Activated CD4-positive, alpha-beta memory T cell treated with anti-CD3 and anti-CD28 coated beads for 36 hours (primary cell): Measurements from ENCODE around the gene PHACTR1. TPM values are rescaled to one million over a fixed set of nuclear protein-coding genes. Genes with fewer than 3 reads are reported as not detected.

Source experiments
- CTCF ChIA-PET: fragments of 350-600 bp; sonication (Branson Sonifier 250); formaldehyde crosslinking; loops from one replicate; lab custom pipeline; 2021; ENCODE audit warnings: antibody characterized with exemption, inconsistent platforms; lab: Charles Lee
- POLR2A ChIA-PET: fragments of 350-600 bp; sonication (Branson Sonifier 250); formaldehyde crosslinking; loops from one replicate; lab custom pipeline; 2021; ENCODE audit warnings: antibody characterized with exemption; lab: Charles Lee
- DNase-seq: peaks from one replicate; pipeline ENCODE4 v3.0.0-alpha.2; 2020
- H3K27ac Mint-ChIP-seq: one replicate; pipeline ENCODE4 v1.8.0; 2021; ENCODE audit warnings: mixed read lengths
- H3K27me3 Mint-ChIP-seq: one replicate; pipeline ENCODE4 v1.8.0; 2021; ENCODE audit warnings: mixed read lengths
- H3K36me3 Mint-ChIP-seq: one replicate; pipeline ENCODE4 v1.8.0; 2021; ENCODE audit warnings: mixed read lengths
- H3K4me1 Mint-ChIP-seq: one replicate; pipeline ENCODE4 v1.8.0; 2021; ENCODE audit warnings: low read depth, mixed read lengths
- H3K4me3 Mint-ChIP-seq: one replicate; pipeline ENCODE4 v1.8.0; 2021; ENCODE audit warnings: mild to moderate bottlenecking, mixed read lengths
- H3K9me3 Mint-ChIP-seq: one replicate; pipeline ENCODE4 v1.8.0; 2021; ENCODE audit warnings: mixed read lengths
- intact Hi-C: fragments of 100-400 bp; cut with micrococcal nuclease; formaldehyde crosslinking; loops from one replicate; pipeline ENCODE4 v1.15.1; 2023
- total RNA-seq, 2 experiments: library from RNA; stranded (reverse); gene quantifications; one replicate each; pipeline ENCODE4 v1.2.3, GENCODE V29; 2021

Gene PHACTR1
- total RNA-seq, 2 experiments from 2014 or later: not detected

DNA sequence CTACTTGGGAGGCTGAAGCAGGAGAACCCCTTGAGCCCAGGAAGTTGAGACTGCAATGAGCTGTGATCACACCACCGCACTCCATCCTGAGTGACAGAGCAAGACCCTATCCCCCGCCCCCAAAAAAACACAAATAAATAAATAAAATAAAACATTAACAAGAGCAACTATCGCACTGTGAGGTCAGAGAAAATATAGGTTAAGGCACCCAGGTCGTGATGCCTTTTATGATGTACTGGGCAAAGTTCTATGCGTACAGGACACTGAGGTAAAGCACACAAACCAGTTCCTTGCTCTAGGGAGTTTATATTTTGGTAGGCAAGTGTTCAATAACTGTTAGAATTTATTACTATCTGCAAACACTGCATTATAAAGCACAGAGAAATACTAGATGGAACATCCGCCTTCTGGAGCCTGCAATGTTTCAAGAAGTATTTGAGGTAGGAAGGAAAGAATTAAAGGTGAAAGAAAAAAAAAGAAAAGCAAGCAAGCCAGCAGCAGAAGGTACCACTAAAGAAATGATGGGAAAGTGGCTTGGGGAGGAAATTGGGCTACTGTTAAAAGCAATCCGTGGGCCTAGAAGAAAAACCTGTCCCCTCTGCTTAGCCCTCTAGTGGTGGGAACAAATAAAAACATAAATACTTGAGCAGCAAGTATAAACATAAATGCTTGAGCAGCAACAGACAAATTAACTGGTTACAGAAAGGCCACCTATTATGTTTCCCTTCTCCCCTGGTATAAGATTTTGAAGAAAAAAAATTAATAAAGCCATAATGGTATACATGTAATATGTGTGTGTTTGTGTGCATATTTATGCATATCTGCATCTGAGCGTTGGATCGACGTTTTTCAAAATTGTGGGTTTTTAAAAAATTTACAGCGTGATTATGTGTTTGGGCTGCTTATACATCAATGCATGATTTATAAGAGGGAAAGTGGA, 128.0 kb downstream of the PHACTR1 start:
- Mint-ChIP-seq H3K27me3 (peaks cover 3% of the 10 kb centered on the region), H3K27ac (no peak overlapping the region), H3K9me3 (no peaks in the 10 kb centered on the region), H3K4me1 (no peaks in the 10 kb centered on the region), H3K36me3 (no peaks in the 10 kb centered on the region), H3K4me3 (no peak overlapping the region)
- DNase-seq: no peak
- POLR2A ChIA-PET: no interaction called here
- CTCF ChIA-PET: interaction anchor here (1.1 kb wide), 1 partner anchor 16 kb away, joined by 3 read pairs; no protein-coding TSS in a partner anchor
- intact Hi-C loops: loop anchor here (1.0 kb wide), 1 partner anchor 206 kb away; no protein-coding TSS in a partner anchor

- no peaks in the 10 kb centered on the region for H3K9me3 Mint-ChIP-seq
- H3K4me3 Mint-ChIP-seq: no peak overlapping the region
- H3K27me3 Mint-ChIP-seq: peaks cover 4% of the 10 kb centered on the region
- intact Hi-C loops: no loop called here
- DNase-seq: no peak
- POLR2A ChIA-PET: no interaction called here
- no peaks in the 10 kb centered on the region for H3K36me3 Mint-ChIP-seq
- H3K27ac Mint-ChIP-seq: no peak overlapping the region
- CTCF ChIA-PET: no interaction called here
- H3K4me1 Mint-ChIP-seq: no peaks in the 10 kb centered on the region
Measured at GRCh38 chr6:12845224-12846004, 128.8 kb downstream of the PHACTR1 start.

- no peaks in the 10 kb centered on the region for H3K36me3 Mint-ChIP-seq
- no peak for DNase-seq
- no peak overlapping the region for H3K27ac Mint-ChIP-seq
- POLR2A ChIA-PET: no interaction called here
- no peaks in the 10 kb centered on the region for H3K9me3 Mint-ChIP-seq
- intact Hi-C loops: no loop called here
- no peak overlapping the region for H3K4me3 Mint-ChIP-seq
- H3K4me1 Mint-ChIP-seq: no peaks in the 10 kb centered on the region
- H3K27me3 Mint-ChIP-seq: peaks cover 12% of the 10 kb centered on the region
- CTCF ChIA-PET: interaction anchor here (1.6 kb wide), 1 partner anchor 44 kb away, joined by 5 read pairs; no protein-coding TSS in a partner anchor
Measured at GRCh38 chr6:12848964-12849808, 132.6 kb downstream of the PHACTR1 start.

GRCh38 chr6:12849809-12850198, 133.2 kb downstream of the PHACTR1 start:
- no peak for DNase-seq
- Mint-ChIP-seq H3K4me3 (no peak overlapping the region), H3K9me3 (no peaks in the 10 kb centered on the region), H3K4me1 (no peaks in the 10 kb centered on the region), H3K27ac (no peak overlapping the region), H3K36me3 (no peaks in the 10 kb centered on the region), H3K27me3 (peaks cover 12% of the 10 kb centered on the region)
- CTCF ChIA-PET: no interaction called here
- intact Hi-C loops: no loop called here
- POLR2A ChIA-PET: no interaction called here

DNA sequence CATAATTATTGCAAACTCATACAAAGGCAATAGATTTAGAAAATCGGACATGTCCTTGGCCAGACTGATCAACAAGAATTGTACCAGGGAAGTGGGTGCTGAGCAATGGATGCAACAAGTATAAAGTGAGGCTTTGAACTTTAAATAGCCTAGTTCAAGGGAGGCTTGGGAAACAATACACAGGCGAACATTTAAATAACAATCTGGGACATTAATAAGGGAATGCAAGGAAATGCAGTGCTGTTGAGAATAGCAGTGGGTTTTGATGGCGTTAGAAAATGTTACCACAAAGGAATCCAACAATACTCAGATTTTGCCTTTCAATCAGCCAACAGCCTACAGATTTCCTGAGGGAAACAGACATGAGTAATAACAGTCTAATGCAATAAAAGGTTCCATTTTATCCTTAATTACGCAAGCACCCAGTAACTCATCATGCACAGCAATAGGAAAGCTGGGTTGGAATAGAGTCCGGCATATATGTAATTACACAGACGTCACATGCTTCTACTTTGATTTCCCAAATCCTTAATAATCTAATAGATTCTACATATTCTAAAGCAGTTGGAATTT, 134.6 kb downstream of the PHACTR1 start:
- POLR2A ChIA-PET: no interaction called here
- intact Hi-C loops: no loop called here
- H3K27ac Mint-ChIP-seq: no peak overlapping the region
- DNase-seq: no peak
- H3K4me1 Mint-ChIP-seq: no peaks in the 10 kb centered on the region
- no peaks in the 10 kb centered on the region for H3K9me3 Mint-ChIP-seq
- no peak overlapping the region for H3K4me3 Mint-ChIP-seq
- CTCF ChIA-PET: no interaction called here
- H3K27me3 Mint-ChIP-seq: peaks cover 12% of the 10 kb centered on the region
- H3K36me3 Mint-ChIP-seq: no peaks in the 10 kb centered on the region

- POLR2A ChIA-PET: no interaction called here
- CTCF ChIA-PET: no interaction called here
Measured at GRCh38 chr6:12861603-12862002, 145.0 kb downstream of the PHACTR1 start.

DNA sequence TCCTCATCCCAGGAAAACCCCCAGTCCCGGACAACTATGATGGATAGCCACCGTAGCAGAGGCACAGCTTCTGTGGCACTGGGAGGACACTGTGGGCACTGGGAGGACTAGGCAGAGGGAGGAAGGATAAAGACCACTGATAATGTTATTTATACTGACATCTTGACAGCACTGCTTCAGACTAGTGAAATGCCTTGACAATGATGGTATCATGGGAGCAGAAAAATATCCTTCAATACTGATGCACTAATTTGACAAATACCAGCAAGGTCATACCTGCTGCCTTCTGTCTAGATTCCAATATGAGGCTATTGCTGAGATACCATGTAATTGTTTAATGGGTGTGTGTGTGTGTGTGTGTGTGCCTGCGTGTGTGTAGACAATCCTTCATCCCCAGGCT, 148.6 kb downstream of the PHACTR1 start:
- H3K27ac Mint-ChIP-seq: no peak overlapping the region
- H3K4me3 Mint-ChIP-seq: no peak overlapping the region
- POLR2A ChIA-PET: no interaction called here
- no peaks in the 10 kb centered on the region for H3K9me3 Mint-ChIP-seq
- peaks cover 6% of the 10 kb centered on the region for H3K27me3 Mint-ChIP-seq
- intact Hi-C loops: no loop called here
- no peaks in the 10 kb centered on the region for H3K4me1 Mint-ChIP-seq
- no peaks in the 10 kb centered on the region for H3K36me3 Mint-ChIP-seq
- DNase-seq: no peak
- CTCF ChIA-PET: no interaction called here

More at GRCh38 chr6:12861603-12862002, 145.0 kb downstream of the PHACTR1 start:
- peaks cover 5% of the 10 kb centered on the region for H3K27me3 Mint-ChIP-seq
- H3K4me1 Mint-ChIP-seq: no peaks in the 10 kb centered on the region
- no peaks in the 10 kb centered on the region for H3K36me3 Mint-ChIP-seq
- H3K4me3 Mint-ChIP-seq: no peak overlapping the region
- H3K9me3 Mint-ChIP-seq: no peaks in the 10 kb centered on the region
- DNase-seq: no peak
- intact Hi-C loops: no loop called here
- no peak overlapping the region for H3K27ac Mint-ChIP-seq

DNA sequence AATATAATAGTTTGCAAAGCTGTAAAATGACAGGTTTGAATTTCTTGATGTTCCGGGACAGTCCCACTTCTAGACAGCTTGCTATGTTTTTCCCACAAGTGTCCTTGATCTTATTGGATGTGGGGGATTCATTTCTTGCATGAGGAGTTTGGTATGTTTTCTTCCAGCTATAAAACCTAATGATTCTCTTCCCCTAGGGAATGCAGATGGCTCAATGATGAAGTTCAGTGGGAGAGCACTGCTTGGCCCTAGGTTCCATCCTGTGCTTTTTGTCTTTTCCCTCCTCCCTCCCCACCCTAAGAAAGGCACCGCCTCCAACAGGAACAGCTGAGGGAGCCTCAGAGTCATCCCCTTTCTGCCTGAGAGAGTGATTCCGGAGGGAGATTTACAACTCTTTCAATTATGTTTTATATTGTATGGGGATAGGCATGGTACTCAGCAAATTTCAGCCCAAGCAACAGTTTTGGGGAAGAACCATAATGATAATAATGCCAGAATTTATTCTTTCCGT, 149.2 kb downstream of the PHACTR1 start:
- Mint-ChIP-seq H3K4me1 (no peaks in the 10 kb centered on the region), H3K27ac (no peak overlapping the region), H3K4me3 (no peak overlapping the region), H3K9me3 (no peaks in the 10 kb centered on the region), H3K36me3 (no peaks in the 10 kb centered on the region), H3K27me3 (peaks cover 6% of the 10 kb centered on the region)
- ChIA-PET POLR2A (interaction anchor here (0.6 kb wide), 1 partner anchor 11 kb away, joined by 4 read pairs; no protein-coding TSS in a partner anchor), CTCF (no interaction called here)
- intact Hi-C loops: no loop called here
- no peak for DNase-seq

DNA sequence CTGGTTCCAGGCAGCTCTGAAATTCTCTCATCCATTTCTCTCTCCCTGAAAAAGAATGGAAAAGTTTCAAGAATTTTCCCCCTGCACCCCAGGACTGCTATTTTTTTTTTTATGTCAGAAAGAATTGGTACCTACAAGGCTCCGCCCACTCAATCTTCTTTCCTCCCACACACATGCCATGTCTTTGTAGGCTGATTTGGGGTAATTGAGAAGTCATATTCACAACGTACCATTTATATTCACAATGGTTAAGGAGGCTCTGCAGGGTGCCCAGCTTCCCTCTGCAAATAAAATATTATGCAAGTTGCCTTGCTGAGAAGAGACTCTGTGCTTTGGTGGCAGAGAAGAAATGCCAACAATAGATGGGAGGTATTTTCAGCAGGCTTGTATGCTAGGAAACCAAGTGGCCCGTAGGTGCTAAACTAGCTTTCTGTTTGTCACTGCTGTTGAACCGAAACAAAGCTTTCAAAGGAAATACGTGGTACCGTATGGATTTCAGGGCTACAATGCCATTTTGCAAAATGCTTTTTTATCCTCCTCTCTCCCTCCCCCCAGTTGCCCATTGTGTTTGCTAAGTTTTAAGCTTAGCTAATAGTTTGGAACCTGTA, 150.0 kb downstream of the PHACTR1 start:
- H3K9me3 Mint-ChIP-seq: no peaks in the 10 kb centered on the region
- ChIA-PET POLR2A (interaction anchor here (0.6 kb wide), 1 partner anchor 11 kb away, joined by 4 read pairs; no protein-coding TSS in a partner anchor), CTCF (no interaction called here)

DNA sequence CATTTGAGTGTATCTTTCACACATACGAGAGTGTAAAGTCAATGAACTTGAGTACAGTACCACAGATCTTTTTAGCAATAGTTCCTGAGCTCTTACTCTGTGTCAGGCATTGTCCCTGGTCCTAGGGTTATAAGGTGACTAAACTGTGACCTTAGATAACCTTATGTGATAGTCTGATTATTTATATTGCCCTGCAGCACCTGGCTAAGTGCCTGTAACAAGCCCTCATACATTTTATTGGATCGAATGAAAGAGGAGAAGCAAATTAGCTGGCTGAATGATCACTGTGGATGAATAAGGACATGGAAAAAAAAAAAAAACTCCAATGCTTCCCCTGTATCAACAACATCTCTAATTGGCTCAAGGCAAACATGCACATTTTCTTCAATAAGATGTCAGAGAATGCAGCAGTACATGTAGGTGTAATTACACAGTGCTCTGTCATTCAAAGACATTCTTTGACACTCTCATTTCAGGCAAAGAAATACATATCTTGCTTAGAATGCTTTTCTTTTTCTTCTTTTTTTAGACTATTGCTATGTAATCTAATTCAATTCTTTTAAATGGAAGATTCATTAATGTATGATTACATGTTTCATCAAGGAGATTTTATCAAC, 153.4 kb downstream of the PHACTR1 start:
- Mint-ChIP-seq H3K9me3 (no peaks in the 10 kb centered on the region), H3K27me3 (peaks cover 6% of the 10 kb centered on the region), H3K4me1 (no peaks in the 10 kb centered on the region), H3K27ac (no peak overlapping the region), H3K36me3 (no peaks in the 10 kb centered on the region), H3K4me3 (no peak overlapping the region)
- POLR2A ChIA-PET: no interaction called here
- intact Hi-C loops: no loop called here
- DNase-seq: no peak
- CTCF ChIA-PET: no interaction called here

More for the DNA sequence above, 150.0 kb downstream of the PHACTR1 start:
- intact Hi-C loops: no loop called here
- Mint-ChIP-seq H3K4me1 (no peaks in the 10 kb centered on the region), H3K27me3 (peaks cover 6% of the 10 kb centered on the region), H3K4me3 (no peak overlapping the region), H3K36me3 (no peaks in the 10 kb centered on the region), H3K27ac (no peak overlapping the region)
- no peak for DNase-seq

GRCh38 chr6:12873691-12874090, 157.1 kb downstream of the PHACTR1 start:
- H3K4me1 Mint-ChIP-seq: no peaks in the 10 kb centered on the region
- no peak overlapping the region for H3K27ac Mint-ChIP-seq
- POLR2A ChIA-PET: no interaction called here

More at GRCh38 chr6:12873691-12874090, 157.1 kb downstream of the PHACTR1 start:
- DNase-seq: no peak
- Mint-ChIP-seq H3K4me3 (no peak overlapping the region), H3K9me3 (no peaks in the 10 kb centered on the region), H3K36me3 (no peaks in the 10 kb centered on the region), H3K27me3 (peaks cover 11% of the 10 kb centered on the region)
- CTCF ChIA-PET: no interaction called here
- intact Hi-C loops: no loop called here
